Stimulated activated CD4-positive, alpha-beta T cell treated with anti-CD3 and anti-CD28 coated beads, Interleukin-12 subunit alpha, Interleukin-12 subunit beta, amount 100 ng/mL, for 24 hours (primary cell): ENCODE measurements around the gene SUPT20H.
"Not testable (repeated sequence)": the region's sequence is repeated elsewhere in the genome, so short reads cannot be mapped to it uniquely, and the experiment has no call there.

Experiments used
- DNase-seq, 2 experiments: peaks; one replicate each; pipeline ENCODE4 v3.0.0-alpha.2; 2020; ENCODE audit warnings: low read depth in 2 of 2

SUPT20H gene

DNA sequence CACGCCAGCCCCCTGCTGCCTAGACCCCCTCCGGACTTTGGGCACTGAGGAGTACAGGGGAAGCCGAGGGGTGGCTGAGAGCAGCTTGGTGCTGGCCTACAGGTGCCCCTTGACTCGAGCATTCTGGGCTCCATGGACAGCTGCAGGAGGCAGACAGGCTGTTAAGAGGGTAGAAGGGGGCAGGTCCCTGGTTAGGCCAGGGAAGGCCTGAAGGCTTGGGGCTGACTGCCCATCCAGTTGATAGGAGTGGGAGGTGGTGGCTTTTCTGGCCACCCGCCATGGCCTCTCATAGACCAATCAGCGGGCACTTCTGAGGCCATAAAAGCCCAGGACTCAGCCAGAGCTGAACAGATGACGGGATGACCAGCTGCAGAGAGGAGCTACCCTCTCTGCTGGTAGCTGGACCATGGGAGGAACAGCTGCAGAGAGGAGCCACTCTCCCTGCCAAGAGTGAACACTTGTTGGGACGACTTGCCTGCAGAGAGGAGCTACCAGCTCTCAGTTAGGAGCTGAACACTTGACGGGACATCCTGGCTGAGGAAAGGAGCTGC is 10.7 kb upstream of the SUPT20H start:
- DNase-seq = no peak

DNA sequence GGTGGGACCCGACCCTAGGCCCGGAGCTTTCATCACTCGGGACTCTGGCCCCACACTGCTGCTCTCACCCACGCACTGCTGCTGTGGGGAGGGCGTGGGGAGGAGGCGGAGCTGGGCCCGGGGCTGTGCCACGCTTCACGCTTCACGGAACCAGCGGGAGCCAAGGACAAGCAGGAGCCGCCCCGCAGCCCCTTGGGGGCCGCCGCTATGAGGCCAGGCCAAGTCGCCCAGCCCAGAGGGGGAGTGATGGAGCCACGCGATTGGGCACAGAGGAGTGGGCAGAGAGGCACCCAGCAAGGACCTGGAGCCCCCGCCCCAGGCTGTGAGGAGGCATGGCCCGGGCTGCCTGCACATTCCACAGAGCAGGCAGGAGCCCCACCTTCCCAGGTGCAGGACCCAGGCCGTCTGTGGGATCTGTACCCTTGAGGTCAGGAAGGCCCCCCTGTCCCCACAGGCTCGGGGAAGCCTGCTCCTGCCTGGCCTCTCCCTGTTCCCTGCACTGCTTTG is 10.2 kb upstream of the SUPT20H start:
- DNase-seq = no peak

DNA sequence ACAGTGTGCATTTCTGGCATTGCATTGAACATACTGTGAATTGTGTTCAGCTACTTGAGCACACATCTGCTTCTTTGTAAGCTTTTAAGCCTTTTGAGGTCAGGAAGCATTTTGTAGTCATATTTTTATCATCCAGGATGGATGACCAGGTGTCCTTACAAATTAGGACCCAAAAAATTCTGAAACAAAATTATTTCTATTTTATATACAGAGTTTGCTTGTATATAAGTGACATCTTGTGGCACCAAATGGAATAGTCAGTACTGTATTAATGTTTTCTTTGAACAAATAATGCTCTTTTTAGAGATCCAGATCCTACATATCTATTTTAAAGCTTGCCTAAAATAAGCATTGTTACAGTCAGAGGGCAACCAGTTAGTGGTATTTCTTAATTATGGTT is 9.5 kb upstream of the SUPT20H start:
- no peak for DNase-seq

DNA sequence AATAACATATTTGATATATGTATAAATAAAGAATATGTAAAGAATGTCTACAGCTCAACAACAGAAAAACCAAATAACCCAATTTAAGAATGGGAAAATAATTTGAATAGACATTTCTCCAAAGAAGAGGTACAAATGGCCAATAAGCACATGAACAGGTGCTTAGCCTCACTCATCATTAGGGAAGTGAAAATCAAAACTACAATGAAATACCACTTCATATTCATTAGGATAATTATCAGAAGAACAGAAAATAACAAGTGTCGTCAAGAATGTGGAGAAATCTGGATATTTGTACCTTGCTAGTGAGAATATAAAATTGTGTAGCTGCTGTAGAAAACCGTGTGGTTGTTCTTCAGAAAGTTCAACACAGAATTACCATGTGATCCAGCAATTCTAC is 8.4 kb upstream of the SUPT20H start:
- DNase-seq = no peak

DNA sequence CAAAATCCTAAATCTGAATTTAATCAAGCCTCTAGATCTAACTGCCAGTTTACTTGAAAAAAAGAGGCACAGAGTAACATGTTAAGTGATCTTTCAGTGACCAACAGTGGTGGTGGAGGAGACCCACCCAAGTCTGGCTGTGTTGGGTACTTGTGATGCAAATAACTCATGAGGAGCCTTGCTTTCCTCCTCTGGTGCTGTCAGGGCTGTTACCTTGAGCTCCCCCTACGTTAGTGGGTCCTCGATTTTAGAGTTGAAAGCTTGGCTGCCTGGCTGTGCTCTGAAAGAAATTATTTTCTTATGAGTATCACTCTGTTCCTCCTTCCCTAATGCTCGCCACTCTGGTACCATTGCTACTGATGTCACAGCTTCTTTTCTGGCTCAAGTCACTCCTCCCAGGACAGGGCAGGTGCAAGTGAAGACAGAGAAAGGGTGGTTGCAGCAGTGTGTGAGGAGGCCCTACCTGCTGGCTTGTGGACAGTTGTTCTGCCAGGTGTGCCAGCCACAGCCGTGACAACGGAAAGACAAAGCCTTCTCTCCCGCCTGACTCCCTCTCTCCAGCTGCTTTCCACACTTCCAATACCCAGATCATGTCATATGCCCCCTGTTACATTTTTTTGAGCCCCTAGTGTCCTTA is 6.5 kb upstream of the SUPT20H start:
- no peak for DNase-seq

DNA sequence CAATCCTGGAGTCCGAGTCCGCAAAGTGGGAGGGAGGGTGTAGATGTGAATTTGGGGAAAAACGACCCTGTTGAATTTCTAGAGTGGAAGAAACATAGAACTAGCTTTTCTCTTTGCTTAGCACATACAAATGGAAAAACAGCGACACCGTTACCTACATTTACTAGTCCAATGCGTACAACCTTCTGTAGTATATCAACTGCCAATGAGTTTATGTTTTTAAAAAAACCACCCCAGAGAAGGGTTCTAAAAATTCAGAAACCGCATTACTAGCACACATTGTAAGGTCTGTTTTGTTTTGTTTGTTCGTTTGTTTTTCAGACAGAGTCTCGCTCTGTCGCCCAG is 332 bp upstream of the SUPT20H start:
- no peak for DNase-seq

DNA sequence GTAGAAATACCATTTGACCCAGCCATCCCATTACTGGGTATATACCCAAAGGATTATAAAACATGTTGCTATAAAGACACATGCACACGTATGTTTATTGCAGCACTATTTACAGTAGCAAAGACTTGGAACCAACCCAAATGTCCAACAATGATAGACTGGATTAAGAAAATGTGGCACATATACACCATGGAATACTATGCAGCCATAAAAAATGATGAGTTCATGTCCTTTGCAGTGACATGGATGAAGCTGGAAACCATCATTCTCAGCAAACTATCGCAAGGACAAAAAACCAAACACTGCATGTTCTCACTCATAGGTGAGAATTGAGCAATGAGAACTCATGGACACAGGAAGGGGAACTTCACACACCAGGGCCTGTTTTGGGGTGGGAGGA is 3.3 kb downstream of the SUPT20H start:
- DNase-seq = not testable (repeated sequence)

DNA sequence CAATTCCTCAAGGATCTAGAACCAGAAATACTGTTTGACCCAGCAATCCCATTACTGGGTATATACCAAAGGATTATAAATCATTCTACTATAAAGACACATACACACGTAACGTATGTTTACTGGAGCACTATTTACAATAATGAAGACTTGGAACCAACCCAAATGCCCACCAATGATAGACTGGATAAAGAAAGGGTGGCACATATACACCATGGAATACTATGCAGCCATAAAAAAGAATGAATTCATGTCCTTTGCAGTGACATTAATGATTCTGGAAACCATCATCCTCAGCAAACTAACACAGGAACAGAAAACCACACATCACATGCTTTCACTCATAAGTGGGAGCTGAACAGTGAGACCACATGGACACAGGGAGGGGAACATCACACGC is 6.4 kb downstream of the SUPT20H start:
- not testable (repeated sequence) for DNase-seq

DNA sequence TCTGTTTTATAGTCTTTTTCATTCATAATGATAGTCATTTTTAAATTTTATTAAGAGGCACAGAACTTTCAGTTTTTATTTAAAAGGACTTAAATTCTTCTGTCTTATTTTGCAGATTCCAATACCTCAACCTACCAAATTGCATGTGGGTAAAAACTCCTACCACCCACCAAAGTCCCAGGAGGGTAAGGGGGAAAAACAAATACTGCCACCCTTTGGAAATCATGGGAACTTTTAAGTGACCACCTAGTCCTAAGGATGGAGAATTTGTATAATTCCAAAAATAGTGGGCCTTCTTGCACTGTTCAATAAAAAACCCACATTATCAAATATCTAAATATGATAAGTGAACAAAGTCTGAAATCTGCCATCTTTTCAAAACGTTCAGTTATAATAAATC is 9.7 kb downstream of the SUPT20H start:
- DNase-seq = no peak

DNA sequence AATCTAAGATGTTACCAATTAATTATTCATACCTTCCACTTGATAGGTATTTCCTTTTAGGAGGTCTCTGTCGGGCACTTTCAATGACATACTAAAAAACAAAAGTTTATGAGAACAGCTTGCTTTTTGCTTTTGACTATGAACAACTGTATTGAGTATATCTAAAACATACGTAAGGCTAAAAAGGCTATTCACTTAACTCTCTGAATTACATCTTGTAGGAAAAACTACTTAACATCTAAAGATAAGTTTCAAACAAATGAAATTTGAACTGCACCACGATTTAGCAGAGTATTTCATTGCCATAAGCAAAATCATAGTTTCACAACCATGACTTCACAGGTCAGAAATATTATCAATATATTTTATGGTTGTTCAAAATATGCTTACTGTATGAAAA is 11.6 kb downstream of the SUPT20H start:
- DNase-seq = no peak

DNA sequence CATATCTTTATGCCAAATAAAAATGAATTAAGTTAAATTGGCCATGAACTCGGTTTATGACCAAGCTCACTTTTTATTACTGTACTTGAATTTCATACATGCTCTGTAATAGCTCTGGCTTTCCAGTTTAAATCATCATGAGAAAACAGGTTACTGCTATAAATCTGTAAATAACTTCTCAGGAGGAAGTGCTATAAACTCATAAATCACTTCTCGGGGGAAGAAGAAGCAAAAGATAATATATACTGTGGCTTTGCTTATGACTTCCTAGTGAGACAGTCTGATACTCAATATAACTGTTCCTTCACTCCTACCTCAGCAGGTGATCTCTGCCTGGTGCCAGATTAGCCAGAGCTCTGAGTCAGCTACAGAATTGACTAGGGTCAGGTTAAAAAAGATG is 12.5 kb downstream of the SUPT20H start:
- DNase-seq = no peak

DNA sequence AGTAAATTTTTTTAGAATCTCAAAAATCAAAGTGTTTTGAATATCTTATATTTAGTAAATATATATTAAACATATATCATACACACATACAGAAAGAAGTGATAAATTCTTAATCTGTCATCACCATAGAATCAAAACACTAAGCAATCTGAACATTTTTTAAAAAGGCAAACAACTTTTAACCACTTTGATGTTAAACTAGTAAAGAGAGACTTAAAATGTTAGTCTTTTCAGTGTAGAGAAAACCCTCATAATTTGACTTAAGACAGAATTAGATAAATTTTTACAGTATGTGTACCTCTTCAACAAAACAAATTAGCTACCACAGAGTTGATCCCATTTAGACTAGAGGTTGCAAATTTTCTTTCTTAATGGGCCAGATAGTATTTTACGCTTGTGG is 13.4 kb downstream of the SUPT20H start:
- no peak for DNase-seq

DNA sequence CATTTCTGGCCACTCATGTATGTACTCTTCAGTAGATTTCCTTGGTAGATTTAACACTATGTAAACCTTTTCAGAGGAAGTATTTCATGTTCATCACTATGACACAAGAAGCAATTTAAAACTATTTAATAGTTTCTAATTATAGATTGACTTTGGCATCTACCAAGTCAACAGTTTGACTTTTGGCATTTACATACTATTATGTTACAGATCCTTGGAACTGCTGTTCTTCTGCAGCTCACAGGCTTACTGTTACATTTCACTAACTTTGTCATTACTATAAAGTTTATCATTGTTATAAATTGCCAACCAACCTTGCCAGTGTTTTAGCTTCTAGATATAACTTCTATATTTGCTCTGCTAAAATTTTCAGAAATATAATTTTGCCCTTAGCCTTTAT is 18.7 kb downstream of the SUPT20H start:
- DNase-seq = no peak

DNA sequence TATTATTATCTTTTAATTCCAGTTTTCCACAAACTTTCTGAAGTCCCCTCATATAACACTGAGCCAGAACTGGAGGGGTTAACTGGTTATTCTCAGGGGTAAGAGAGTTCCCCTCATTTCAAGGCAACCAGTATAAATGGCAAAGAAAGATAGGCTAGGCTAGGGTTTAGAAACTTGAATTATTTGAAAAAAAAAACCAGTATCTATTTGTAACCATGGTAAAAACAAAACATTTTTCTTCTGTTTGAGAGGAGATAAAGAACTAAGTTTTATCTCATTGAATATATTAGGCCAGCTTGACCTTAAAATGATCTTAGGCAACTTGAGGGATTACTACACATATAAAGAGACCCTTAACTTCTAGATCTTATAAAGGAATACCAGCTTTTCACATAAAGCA is 19.6 kb downstream of the SUPT20H start:
- no peak for DNase-seq

DNA sequence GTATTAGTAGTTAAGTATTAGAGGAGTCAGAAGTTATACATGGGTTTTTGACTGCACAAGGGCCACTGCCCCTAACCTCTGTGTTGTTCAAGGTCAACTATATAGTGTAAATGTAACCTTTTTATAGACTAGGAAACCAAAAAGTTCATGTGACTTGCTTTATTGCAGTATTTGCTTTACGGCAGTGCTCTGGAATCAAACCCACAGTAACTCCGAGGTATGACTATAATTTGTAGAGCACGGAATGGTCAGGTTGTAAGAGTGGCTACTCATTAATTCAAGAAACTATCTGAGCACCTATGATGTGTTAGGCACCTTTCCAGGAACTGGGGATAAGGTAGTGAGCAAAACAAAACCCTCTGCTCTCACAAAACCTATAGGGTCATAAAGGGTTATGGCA is 22.2 kb downstream of the SUPT20H start:
- no peak for DNase-seq

DNA sequence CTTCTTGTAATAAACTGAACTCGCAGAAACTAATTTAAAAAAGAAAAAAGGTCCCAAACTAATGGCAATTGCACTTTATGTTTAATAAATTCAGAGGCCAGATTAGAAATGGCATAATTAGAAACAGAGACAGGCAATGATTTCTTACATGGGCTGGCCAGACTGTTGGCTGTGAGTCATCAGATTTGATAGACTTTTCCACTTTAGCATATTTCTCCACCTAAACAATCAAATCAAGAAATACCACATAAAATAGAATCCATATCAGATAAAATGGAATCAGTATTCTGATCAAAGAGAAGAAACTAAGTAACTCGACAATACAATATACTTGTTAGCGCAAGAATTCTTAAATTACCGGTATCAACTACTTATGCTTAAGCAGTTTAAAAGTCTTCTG is 29.9 kb downstream of the SUPT20H start:
- no peak for DNase-seq

DNA sequence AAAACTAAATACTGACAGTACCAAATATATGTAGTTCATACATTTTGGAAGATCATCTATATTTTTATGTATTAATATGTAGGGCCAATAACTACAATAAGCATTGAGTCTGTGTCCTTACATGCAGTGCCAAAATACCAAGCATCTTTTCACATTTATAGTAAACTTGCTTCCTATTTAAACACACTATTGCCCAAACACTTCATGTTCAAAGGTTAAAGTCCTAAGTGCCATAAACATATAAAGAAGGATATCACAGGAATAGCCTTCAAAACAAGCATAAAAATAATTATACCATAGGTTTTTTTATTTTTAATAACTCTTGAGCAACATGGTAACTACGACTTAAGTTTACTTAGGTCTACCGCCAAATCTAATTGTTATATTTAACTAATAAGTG is 31.8 kb downstream of the SUPT20H start:
- no peak for DNase-seq

DNA sequence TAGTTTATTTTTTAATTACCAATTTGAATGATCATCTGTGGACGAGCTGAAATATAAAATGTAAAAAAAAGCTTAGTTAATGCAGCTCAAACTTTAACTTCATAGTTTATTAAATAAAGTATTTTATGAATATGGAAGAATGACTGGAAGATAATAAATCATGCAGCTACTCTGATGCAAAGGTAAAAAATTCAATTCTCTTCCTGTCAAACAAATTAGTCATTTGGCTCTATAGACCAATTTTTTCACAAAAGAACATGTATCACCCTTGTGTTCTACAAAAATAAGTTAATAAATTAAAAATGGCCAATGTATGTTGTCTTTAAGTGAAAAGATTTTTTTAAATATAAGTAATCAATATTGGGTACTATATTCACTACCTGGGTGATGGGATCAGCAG is 32.7 kb downstream of the SUPT20H start:
- no peak for DNase-seq

DNA sequence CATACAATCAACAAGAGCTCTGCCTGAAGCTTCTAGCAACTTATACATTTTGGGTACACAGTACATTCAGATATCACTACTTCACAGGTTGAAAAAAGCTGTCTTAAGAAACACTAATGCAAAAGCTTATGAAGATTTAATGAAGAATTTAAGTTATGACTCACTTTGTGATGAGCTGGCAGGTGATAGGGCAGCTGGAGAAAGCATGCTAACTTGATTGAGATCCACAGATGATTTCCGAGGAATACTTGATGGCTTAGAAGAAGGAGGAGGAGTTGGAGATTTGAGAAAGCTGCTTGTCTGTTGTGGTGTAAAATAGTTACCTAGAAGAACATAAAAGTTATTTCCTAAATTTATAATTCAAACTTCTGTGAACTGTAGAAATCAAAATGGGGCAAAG is 35.6 kb downstream of the SUPT20H start:
- no peak for DNase-seq

DNA sequence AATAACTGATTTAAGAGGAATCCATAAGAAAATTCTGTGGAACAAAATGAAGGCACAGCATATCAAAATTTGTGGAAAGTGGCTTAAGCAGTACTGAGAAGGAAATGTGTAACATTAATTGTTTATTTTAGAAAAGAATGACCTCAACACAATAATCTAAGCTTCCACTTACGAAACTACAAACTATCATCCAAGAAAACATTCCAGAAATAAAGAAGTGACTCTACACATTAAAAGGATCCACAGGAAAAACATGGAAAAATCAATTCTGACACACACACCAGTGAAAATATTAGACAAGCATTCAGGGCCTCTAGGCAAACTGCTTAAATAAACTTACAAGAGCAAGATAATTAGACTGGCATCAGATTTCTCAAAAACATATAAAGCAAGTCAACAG is 44.9 kb downstream of the SUPT20H start:
- no peak for DNase-seq

DNA sequence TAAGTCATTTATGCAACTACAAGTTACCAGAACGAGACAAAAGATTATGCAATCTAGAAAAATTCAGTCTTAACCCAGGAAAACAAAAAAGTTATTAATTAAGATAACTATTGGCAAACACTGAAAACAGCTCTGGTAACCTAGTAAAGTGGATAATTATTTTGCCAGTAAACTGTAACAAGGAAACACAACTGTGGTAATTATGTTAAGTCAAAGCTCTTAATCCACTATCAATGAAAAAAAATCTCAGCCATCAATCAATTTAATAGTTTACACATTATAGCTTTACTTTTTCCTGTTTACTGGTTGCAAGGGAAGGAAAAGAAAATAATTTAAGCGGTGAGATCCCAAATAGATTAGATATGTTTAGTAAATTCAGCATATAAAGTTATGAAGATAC is 47.7 kb downstream of the SUPT20H start:
- DNase-seq = no peak

DNA sequence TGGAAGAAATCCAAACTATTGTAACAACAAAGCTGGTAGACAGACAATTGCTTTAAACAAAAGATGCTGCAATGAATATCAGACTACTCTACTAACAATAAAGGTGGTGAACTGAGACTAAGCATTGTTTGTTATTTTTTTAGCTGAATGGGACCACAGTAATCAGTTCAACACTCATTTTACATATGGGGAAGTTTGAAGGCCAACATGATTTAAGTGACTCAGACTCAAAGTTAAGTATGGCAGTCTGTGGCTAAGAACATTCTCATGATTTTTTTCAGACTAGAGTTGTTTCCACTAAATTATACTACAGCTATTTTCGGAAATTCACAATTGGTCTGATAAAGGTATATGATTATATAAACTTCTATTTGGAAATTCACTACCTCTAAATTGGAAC is 48.5 kb downstream of the SUPT20H start:
- DNase-seq = no peak

DNA sequence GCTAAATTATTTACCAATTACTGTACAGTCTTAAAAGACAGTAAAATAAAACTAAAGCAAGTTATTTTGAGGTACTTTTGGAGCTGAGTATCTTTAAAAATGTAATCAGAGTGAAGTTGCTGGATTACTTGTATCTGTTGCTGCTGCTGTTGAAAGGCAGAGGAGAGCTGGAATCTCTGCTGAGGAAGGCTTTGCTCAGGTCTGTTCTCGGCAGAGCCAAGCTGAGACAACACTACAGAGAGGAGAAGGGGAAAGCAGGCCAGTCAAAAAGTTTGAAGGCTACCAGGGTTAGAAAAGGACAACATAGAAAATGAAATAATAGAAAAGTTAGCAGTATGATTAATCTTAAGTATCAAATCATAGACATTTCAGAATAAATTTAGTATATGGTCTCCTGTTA is 49.1 kb downstream of the SUPT20H start:
- DNase-seq = no peak

DNA sequence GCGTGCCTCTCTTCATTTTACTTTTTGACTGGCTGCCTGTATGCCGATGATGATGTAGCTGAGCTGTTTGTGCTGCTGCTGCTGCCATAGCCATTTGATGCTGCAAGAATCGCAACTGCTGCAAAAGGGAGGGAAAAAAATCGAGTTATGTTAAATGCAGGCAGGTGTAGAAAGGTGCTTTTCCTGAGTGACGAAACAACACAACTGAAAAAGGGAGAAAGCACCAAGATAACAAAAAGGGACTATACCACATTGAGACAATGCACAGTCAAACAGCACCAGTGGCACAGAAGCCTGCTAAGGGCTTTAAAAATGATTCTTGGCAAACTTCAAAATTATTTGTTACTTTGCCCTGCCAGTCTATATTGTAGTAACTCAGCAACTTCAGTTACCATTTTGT is 49.8 kb downstream of the SUPT20H start:
- DNase-seq = no peak
